T47D (cell line): ENCODE results near the gene CASP8AP2.
"Not testable (repeated sequence)": the region's sequence is repeated elsewhere in the genome, so short reads cannot be mapped to it uniquely, and the experiment has no call there.

ENCODE experiments used
- DNase-seq, 2 experiments: peaks; one replicate each; pipeline versions ENCODE4 v3.0.0 to v3.0.0-alpha.2; 2011 to 2012; ENCODE audit warnings: low read depth in 1 of 2, low spot score in 1 of 2
- JUND ChIP-seq: IDR thresholded peaks from 2 replicates; pipeline ENCODE4 v1.6.1; 2012; ENCODE audit warnings: low read depth
- in situ Hi-C: cut with HindIII; loops from 2 replicates; pipeline ENCODE4 v1.10.0; 2016; ENCODE audit warnings: low sequenced_read_pairs, low pct_unique_long_range_greater_than_20kb

Gene CASP8AP2

DNA sequence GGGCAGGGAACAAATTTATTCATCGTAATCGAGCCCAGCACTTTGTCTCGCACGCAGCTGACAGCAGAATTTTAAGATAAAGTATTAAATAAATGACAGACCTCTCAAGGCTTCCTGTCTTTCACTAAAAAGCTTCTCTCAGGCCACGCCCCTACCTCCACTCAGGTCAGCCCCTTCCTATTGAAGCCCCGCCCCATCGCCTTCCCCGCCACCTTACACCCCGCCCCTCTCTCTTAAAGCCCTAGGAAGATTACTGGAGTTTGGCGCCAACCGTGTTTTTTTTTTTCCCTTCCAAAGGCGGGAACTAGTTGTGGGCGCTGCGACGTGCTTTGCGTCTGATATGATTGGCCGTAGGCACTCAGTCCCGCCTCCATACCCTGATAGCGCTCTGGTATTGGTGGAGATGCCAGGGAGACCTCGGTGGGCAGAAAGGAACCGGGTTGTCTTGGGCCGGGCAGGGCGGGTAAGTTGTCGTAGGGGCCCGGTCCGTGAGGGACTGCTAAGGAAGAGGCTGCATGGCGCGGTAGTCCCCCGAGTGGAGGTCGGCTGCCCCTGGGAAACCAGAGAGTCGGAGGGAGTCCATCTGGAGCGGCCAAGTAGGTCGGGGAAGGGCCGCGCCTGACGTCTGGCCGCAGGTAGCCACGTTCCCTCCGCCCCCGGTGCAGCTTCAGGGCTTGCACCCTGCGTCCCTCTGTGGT lies at the start of gene CASP8AP2:
Gene CASP8AP2 (plus strand): TSS at position 409 of the 698 bp plus-strand sequence.
- in situ Hi-C loops = no loop called here
- no peak for TF ChIP-seq JUND
- peak; percentile 86 to 98 for DNase-seq

- TF ChIP-seq JUND = no peak
- no peak for DNase-seq
- in situ Hi-C loops = no loop called here
Measured at GRCh38 chr6:89781070-89782034, 48.3 kb upstream of the CASP8AP2 start.

GRCh38 chr6:89782222-89782621 lies 47.5 kb upstream of the CASP8AP2 start:
- DNase-seq = no peak
- in situ Hi-C loops = no loop called here
- no peak for TF ChIP-seq JUND

- in situ Hi-C loops, DNase-seq: not testable (repeated sequence)
Measured at GRCh38 chr6:89783293-89783692, 46.4 kb upstream of the CASP8AP2 start.

GRCh38 chr6:89784838-89785237 lies 44.8 kb upstream of the CASP8AP2 start:
- in situ Hi-C loops = no loop called here
- no peak for DNase-seq
- TF ChIP-seq JUND = no peak

GRCh38 chr6:89786970-89787369 lies 42.7 kb upstream of the CASP8AP2 start:
- no peak for TF ChIP-seq JUND
- no peak for DNase-seq
- in situ Hi-C loops = no loop called here

DNA sequence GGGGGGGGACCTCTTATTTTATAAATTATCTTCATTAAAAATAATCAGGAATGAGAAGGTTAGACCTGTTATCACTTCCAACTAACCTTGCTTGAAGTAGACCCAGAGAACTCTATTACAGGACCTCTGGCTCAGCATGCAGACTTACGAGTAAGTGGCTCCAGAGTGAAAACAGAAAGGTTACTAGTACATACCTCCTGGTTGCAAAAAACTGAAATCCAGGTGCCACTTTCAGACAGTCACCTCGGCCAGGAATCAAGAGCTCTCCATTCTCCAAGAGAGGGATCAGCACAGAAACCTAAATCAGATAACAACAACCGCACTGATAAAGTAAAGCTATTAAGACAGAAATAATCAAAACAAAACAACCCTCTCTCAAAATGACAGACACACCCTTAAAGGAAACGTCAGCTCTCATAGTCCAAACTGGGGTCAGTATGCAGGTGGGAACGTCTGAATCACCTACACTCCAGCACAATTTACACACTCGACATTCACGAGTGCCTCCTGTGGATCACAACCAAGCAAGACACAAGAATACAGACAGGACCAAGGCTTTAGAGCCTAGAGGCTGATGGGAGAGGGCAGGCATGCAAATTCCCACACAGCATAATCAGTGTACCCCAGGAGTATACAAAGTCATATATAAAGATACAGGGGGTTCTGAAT lies 41.9 kb upstream of the CASP8AP2 start:
- no peak for DNase-seq
- no peak for TF ChIP-seq JUND
- in situ Hi-C loops = no loop called here

DNA sequence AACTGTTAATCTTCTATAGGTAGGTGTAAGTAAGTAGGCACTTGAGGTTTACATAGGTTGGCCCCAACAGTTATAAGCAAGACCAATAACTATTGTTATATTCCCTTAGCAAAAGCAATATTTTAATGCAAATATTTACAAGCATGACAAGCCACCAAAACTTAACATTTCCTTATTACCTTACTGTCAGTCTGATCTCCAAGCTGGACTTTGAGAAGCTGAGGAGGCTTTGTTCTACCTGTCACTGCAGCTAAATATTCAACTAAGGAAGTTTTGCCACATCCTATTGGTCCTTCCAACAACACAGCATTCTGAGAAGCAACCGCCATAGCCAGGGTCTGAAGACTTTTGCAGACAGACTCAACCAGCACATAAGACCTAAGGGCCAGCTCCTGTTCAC lies 39.7 kb upstream of the CASP8AP2 start:
- TF ChIP-seq JUND = no peak
- in situ Hi-C loops = no loop called here
- DNase-seq = no peak

- no peak for DNase-seq
- in situ Hi-C loops = no loop called here
- no peak for TF ChIP-seq JUND
Measured at GRCh38 chr6:89790403-89790802, 39.3 kb upstream of the CASP8AP2 start.

- TF ChIP-seq JUND = no peak
- in situ Hi-C loops = no loop called here
- peak; percentile 21 to 57 for DNase-seq
Measured at GRCh38 chr6:89792881-89793280, 36.8 kb upstream of the CASP8AP2 start.

- in situ Hi-C loops = no loop called here
- DNase-seq = no peak
- no peak for TF ChIP-seq JUND
Measured at GRCh38 chr6:89793586-89793985, 36.1 kb upstream of the CASP8AP2 start.

DNA sequence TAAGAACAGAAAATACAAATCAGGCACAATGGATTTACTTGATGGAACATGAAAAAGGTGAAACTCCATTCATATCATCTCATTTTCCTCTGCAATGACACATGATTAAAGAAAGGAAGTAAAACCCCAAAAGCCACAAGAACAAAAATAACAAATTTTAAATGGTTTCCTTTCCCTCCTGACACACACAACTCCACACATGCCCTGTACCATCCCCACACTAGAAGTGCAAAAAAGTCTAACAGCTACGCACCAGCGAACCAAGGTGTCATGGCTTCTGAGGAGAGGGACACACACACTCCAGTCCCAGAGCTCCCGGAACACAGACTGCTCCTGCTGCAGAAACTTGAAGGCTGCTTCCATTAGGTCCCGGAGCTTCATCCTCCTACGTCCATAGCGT lies 35.4 kb upstream of the CASP8AP2 start:
- DNase-seq = no peak
- no peak for TF ChIP-seq JUND
- in situ Hi-C loops = no loop called here

DNA sequence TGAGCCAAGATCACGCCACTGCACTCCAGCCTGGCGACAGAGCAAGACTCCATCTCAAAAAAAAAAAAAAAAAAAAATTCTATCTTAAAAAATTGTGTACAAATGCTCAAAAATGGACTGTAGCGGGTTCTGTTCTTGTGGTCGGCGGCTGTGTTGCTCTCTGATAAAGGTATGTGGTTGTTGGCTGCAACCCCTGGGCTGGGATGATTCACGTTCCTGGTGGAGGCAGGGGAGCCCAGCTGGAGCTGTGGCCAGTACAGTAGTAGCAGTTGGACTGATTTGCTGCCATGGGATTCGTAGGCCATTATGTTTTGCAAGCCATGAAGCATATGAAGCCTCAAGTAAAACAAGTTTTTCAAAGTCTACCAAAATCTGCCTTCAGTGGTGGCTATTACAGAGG lies 32.4 kb upstream of the CASP8AP2 start:
- DNase-seq = no peak
- TF ChIP-seq JUND = no peak
- in situ Hi-C loops = no loop called here
